Peyer's patch (tissue), 4 donors: ENCODE results near the gene TCEA2. TPM values are rescaled to one million over a fixed set of nuclear protein-coding genes. Genes with fewer than 3 reads are reported as not detected.

Experiments used
- DNase-seq, 3 donors: peaks; one replicate each; pipeline ENCODE4 v3.0.0-alpha.2; 2017 to 2019
- H3K27ac ChIP-seq, 4 donors: fragments of 200-600 bp; sonication (generic); one replicate each; pipeline ENCODE4 v1.5.1; 2016 to 2019
- H3K27me3 ChIP-seq, 2 donors: fragments of 200-600 bp; sonication (generic); one replicate each; pipeline ENCODE4 v1.5.1; 2019
- H3K36me3 ChIP-seq, 3 donors: fragments of 200-600 bp; sonication (generic); one replicate each; pipeline ENCODE4 v1.5.1; 2016 to 2019
- H3K4me1 ChIP-seq, 4 donors: fragments of 200-600 bp; sonication (generic); one replicate each; pipeline ENCODE4 v1.5.1; 2016 to 2019
- H3K4me3 ChIP-seq, 4 donors: fragments of 200-600 bp; sonication (generic); 1 replicate in 3 of 4; 2 replicates in 1 of 4; pipeline ENCODE4 v1.5.1; 2016 to 2019; ENCODE audit warnings: mild to moderate bottlenecking in 1 of 4
- H3K9me3 ChIP-seq, 4 donors: fragments of 200-600 bp; sonication (generic); one replicate each; pipeline ENCODE4 v1.5.1; 2016 to 2019; ENCODE audit warnings: mild to moderate bottlenecking in 1 of 4
- POLR2A ChIP-seq, 2 donors: fragments of 450-650 bp; IDR thresholded peaks; one replicate each; pipeline ENCODE4 v1.5.1; 2017; ENCODE audit warnings: antibody characterized with exemption in 2 of 2, mild to moderate bottlenecking in 2 of 2, moderate library complexity in 2 of 2
- total RNA-seq, 4 donors: library from RNA; depleted of rRNA; stranded (reverse); fragments of >200 nt; gene quantifications; one replicate each; pipeline ENCODE4 v1.1.0, GENCODE V29; 2016
- TF ChIP-seq, protein P1 (sequence below), 6 experiments: fragments of 450-650 bp in 4 of 6; fragments of 200-600 bp in 2 of 6; sonication (generic) in 1 of 6; IDR thresholded peaks; one replicate each; pipeline ENCODE4 v1.5.1; 2017 to 2019; ENCODE audit warnings: antibody characterized with exemption in 6 of 6, mild to moderate bottlenecking in 3 of 6, moderate library complexity in 1 of 6

The TCEA2 gene
- total RNA-seq, 4 donors from 2014 or later: 4.7 to 19.8 (median 8.3) TPM

DNA sequence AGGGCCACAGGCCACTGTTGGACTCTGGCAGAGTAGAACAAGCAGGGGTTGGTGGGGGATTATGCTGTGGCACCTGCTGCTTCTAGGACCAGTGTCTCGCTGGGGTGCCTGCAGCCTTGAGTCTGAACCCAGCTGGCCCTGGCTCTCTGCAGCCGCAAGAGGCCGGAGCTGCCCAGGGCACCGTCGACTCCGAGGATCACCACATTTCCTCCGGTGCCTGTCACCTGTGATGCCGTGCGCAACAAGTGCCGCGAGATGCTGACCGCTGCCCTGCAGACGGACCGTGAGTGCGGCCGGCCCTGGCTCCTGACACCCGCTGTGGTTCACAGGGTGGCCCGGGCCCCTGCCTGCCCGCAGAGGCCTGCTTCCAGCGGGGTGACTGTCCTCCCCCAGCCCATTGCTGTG lies 6.2 kb downstream of the TCEA2 start:
- peaks cover 0 to 41% (median 23%) of the 10 kb centered on the region in 4 donors for H3K4me1 ChIP-seq
- no peaks in the 10 kb centered on the region for H3K9me3 ChIP-seq
- no peak overlapping the region for H3K27ac ChIP-seq
- peaks cover 0 to 16% (median 0%) of the 10 kb centered on the region in 3 donors for H3K36me3 ChIP-seq
- H3K27me3 ChIP-seq: no peaks in the 10 kb centered on the region
- TF ChIP-seq POLR2A (IDR thresholded peaks at IDR 0.05): no peak
- TF ChIP-seq, protein P1, sequence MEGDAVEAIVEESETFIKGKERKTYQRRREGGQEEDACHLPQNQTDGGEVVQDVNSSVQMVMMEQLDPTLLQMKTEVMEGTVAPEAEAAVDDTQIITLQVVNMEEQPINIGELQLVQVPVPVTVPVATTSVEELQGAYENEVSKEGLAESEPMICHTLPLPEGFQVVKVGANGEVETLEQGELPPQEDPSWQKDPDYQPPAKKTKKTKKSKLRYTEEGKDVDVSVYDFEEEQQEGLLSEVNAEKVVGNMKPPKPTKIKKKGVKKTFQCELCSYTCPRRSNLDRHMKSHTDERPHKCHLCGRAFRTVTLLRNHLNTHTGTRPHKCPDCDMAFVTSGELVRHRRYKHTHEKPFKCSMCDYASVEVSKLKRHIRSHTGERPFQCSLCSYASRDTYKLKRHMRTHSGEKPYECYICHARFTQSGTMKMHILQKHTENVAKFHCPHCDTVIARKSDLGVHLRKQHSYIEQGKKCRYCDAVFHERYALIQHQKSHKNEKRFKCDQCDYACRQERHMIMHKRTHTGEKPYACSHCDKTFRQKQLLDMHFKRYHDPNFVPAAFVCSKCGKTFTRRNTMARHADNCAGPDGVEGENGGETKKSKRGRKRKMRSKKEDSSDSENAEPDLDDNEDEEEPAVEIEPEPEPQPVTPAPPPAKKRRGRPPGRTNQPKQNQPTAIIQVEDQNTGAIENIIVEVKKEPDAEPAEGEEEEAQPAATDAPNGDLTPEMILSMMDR (IDR thresholded peaks at IDR 0.05): no peak
- no peak overlapping the region for H3K4me3 ChIP-seq
- DNase-seq: no peak

DNA sequence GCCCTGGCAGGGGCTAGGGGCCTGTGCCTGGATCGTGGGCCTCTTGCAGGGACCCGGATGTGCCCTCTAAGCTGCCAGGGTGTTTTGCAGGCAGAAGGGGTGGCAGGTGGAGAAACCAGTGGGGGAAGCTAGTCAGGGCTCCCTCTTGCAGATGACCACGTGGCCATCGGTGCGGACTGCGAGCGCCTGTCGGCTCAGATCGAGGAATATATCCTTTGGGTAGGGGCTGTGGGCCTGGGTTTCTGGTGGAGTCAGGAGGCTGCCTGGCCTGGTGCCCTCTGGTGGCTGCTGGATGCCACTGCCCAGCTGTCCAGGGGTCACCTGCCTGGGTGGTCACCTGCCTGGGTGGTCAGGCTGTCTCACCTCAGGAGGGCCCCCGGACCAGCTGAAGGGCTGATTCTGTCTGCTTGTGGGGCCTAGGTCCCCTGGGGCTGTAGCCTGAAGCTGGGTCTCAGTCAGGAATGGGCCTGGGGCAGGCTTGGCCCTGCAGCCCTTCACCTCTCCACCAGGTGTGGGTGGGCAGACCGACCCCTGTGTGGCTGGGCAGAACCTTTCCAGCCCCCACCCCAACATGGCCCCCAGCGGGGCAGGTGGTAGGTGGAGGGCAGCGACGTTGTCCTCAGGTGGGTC lies 6.7 kb downstream of the TCEA2 start:
- peak in 1 of 3 donors; percentile 39 for DNase-seq
- H3K36me3 ChIP-seq: peaks cover 0 to 18% (median 0%) of the 10 kb centered on the region in 3 donors
- H3K4me3 ChIP-seq: no peak overlapping the region
- peaks cover 0 to 39% (median 19%) of the 10 kb centered on the region in 4 donors for H3K4me1 ChIP-seq
- no peak overlapping the region for H3K27ac ChIP-seq
- no peaks in the 10 kb centered on the region for H3K9me3 ChIP-seq
- TF ChIP-seq, protein P1 (IDR thresholded peaks at IDR 0.05): peak; percentile 38 to 72 (median 50)
- TF ChIP-seq POLR2A (IDR thresholded peaks at IDR 0.05): no peak
- H3K27me3 ChIP-seq: no peaks in the 10 kb centered on the region

DNA sequence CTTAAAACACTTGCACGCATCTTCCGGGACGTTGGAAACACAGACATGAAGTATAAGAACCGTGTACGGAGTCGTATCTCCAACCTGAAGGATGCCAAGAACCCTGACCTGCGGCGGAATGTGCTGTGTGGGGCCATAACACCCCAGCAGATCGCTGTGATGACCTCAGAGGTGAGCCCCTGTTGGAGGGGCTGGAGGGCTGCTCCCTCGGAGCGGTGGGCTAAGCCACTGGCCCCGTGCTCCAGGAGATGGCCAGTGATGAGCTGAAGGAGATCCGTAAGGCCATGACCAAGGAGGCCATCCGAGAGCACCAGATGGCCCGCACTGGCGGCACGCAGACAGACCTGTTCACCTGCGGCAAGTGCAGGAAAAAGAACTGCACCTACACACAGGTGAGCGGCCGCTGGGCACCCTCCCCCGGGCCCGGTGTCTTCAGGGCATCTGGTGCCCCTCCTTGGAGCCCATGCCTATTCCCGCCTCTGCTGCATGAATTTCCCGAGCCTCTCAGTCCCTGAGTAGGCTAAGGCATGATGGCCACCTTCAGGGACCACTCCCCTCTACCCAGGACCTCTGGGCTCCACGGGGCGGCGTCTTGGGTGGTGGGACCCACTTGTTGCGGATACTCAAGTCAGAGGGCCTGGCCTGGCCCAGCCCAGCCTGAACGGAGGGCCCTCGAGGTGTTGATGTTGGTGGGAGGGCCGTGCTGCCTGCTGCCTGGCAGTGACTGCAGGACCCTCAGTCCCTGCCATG lies 7.4 kb downstream of the TCEA2 start:
- peak in 1 of 3 donors; percentile 49 for DNase-seq
- TF ChIP-seq, protein P1 (IDR thresholded peaks at IDR 0.05): no peak
- no peak for TF ChIP-seq POLR2A (IDR thresholded peaks at IDR 0.05)
- H3K9me3 ChIP-seq: no peaks in the 10 kb centered on the region
- no peak overlapping the region for H3K4me3 ChIP-seq
- no peaks in the 10 kb centered on the region for H3K27me3 ChIP-seq
- H3K27ac ChIP-seq: no peak overlapping the region
- H3K36me3 ChIP-seq: peaks cover 0 to 22% (median 0%) of the 10 kb centered on the region in 3 donors
- peaks cover 0 to 43% (median 12%) of the 10 kb centered on the region in 4 donors for H3K4me1 ChIP-seq

DNA sequence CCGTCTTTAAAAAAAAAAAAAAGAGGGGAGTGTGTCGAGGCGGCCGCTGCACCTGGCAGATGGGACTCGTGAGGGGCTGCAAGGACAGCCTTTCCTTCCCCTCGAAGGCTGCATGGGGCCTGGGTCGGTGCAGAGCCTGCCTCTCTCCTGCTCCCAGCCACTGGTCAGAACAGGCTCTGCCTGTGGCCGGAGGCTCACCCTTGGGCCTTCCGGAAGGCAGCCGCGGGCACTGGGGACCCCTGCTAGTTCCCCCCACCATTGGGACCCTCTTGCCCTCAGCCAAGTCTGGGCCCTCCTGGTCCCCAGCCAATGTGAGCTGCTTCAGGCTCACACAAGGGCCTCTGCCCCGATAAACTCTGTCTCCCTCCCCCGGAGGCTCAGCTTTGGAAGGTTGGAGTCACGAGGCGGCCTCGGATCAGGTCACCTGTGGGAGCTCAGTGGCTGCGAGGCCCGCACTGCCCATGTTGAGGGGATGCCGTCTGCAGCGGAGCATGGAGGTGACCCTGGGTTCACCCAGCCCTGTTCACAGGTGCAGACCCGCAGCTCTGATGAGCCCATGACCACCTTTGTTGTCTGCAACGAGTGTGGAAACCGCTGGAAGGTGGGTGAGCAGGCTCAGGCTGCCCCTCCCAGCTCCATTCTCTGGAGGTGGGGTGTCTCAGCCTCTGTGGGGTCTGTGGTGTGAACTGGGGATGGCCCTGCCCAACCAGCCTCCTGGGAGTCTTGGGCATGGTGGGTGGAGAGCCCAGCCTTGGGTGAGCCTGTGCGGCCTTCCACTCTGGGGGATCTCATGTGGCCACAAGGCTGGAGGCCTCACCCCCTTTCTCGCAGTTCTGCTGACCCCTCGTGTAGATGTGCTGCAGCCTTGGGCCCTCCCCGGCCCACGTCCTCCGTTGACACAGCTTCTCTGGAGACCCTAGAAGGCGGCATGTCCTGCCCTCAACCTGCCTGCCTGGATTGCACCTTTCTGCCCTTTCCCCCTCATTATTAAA lies 8.6 kb downstream of the TCEA2 start:
- Histone ChIP-seq H3K27ac (peak overlapping the region in 1 of 4 donors; percentile 71), H3K4me1 (peaks cover 0 to 41% (median 1%) of the 10 kb centered on the region in 4 donors), H3K9me3 (no peaks in the 10 kb centered on the region), H3K4me3 (no peak overlapping the region), H3K36me3 (peaks cover 0 to 25% (median 0%) of the 10 kb centered on the region in 3 donors), H3K27me3 (no peaks in the 10 kb centered on the region)
- peak in 2 of 3 donors; percentile 69 to 72 for DNase-seq
- TF ChIP-seq POLR2A (IDR thresholded peaks at IDR 0.05): no peak
- TF ChIP-seq, protein P1 (IDR thresholded peaks at IDR 0.05): no peak

DNA sequence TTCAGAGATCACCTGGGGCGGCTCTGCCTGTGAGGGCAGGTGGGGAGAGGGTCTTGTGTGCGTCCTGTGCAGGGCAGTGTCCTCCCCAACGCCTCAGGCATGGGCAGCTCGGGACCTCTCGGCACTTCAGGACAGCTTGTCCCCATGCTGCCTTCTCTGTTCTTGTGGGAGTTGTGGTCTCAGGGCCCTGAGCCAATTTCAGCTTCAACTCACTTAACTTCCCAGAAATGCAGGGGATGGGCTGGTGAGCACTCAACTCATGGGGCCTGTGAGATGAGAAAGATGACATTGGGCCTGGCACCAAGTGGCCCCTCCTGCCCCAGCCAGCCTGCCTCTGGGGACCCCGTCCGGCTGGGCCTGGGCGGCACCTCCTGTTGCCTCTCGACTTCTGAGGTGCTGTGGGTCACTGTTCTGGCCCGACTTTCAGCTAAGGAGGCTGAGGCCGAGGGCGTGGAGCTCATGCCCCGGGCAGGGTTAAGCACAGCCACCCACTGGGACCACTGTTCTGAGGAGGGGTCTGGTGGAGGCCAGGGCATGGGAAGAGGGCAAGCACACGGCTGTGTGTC lies 9.6 kb downstream of the TCEA2 start:
- DNase-seq: no peak
- Histone ChIP-seq H3K27ac (peak overlapping the region in 1 of 4 donors; percentile 71), H3K36me3 (peaks cover 0 to 25% (median 0%) of the 10 kb centered on the region in 3 donors), H3K4me3 (no peak overlapping the region), H3K27me3 (no peaks in the 10 kb centered on the region), H3K4me1 (peaks cover 0 to 39% (median 0%) of the 10 kb centered on the region in 4 donors), H3K9me3 (no peaks in the 10 kb centered on the region)
- TF ChIP-seq POLR2A (IDR thresholded peaks at IDR 0.05): no peak
- TF ChIP-seq, protein P1 (IDR thresholded peaks at IDR 0.05): no peak
